Mammary epithelial cell (primary cell): ENCODE data around the gene ATG13.

Experiments
- CTCF ChIP-seq, 2 donors: IDR thresholded peaks in 1 of 2; conservative IDR thresholded peaks in 1 of 2; 2 replicates each; pipeline ENCODE4 v1.5.1; 2011 to 2012; ENCODE audit warnings: inconsistent platforms in 2 of 2, low read length in 2 of 2, mild to moderate bottlenecking in 2 of 2, control low read depth in 1 of 2, low read depth in 1 of 2; ENCODE audit not compliant: insufficient read depth in 1 of 2; ENCODE audit errors: extremely low read depth in 1 of 2
- EZH2 ChIP-seq: IDR thresholded peaks from 2 replicates; pipeline ENCODE4 v1.6.1; 2012; ENCODE audit warnings: low read length, inconsistent platforms, borderline replicate concordance

- TF ChIP-seq CTCF (conservative IDR thresholded peaks at IDR 0.05 in 1 of 2, IDR thresholded peaks at IDR 0.05 in 1 of 2; ENCODE audit: extremely low read depth in 1 of 2, insufficient read depth in 1 of 2, low read depth in 1 of 2, low read length in 2 of 2) (no peak), EZH2 (no peak)
Observed at GRCh38 chr11:46700241-46701077, 83.1 kb downstream of the ATG13 start, which contains the start of the genes ARHGAP1 and ZNF408.
